OCI-LY1 (cell line): Measurements from ENCODE around the gene CETN3.
"Not testable (repeated sequence)": the region's sequence is repeated elsewhere in the genome, so short reads cannot be mapped to it uniquely, and the experiment has no call there.

ENCODE experiments used
- H2AFZ ChIP-seq: fragments of 200-600 bp; sonication (generic), shearing (Covaris generic); 2 replicates; pipeline ENCODE4 v1.6.0; 2014; ENCODE audit warnings: antibody characterized with exemption, mild to moderate bottlenecking, low read length
- H3F3A ChIP-seq: fragments of 200-600 bp; sonication (generic), shearing (Covaris generic); 2 replicates; pipeline ENCODE4 v1.6.0; 2014; ENCODE audit warnings: mild to moderate bottlenecking, antibody characterized with exemption, low read length, moderate library complexity; ENCODE audit not compliant: insufficient read depth
- H3K27ac ChIP-seq: fragments of 200-600 bp; sonication (generic); 2 replicates; pipeline ENCODE4 v1.5.1; 2014; ENCODE audit warnings: low read length, mixed run types, mild to moderate bottlenecking, low read depth; ENCODE audit not compliant: poor library complexity, severe bottlenecking
- H3K27me3 ChIP-seq: fragments of 200-600 bp; sonication (generic); 2 replicates; pipeline ENCODE4 v1.6.0; 2014; ENCODE audit warnings: antibody characterized with exemption, mild to moderate bottlenecking, low read length, moderate library complexity; ENCODE audit not compliant: insufficient read depth
- H3K36me3 ChIP-seq: fragments of 200-600 bp; sonication (generic); 2 replicates; pipeline ENCODE4 v1.6.1; 2014; ENCODE audit warnings: mild to moderate bottlenecking, antibody characterized with exemption, low read length, moderate library complexity, mixed read lengths; ENCODE audit not compliant: insufficient read depth
- H3K4me1 ChIP-seq: fragments of 200-600 bp; sonication (generic); 2 replicates; pipeline ENCODE4 v1.5.1; 2014; ENCODE audit warnings: mild to moderate bottlenecking, low read length, moderate library complexity; ENCODE audit not compliant: insufficient read depth, severe bottlenecking
- H3K4me2 ChIP-seq: fragments of 200-600 bp; sonication (generic), shearing (Covaris generic); 2 replicates; pipeline ENCODE4 v1.6.1; 2014; ENCODE audit warnings: low read length
- H3K4me3 ChIP-seq: fragments of 200-600 bp; sonication (generic); 2 replicates; pipeline ENCODE4 v1.5.1; 2014; ENCODE audit warnings: low read length, low read depth, mild to moderate bottlenecking, mixed read lengths; ENCODE audit not compliant: poor library complexity, severe bottlenecking
- H3K79me2 ChIP-seq: fragments of 200-600 bp; shearing (Covaris generic); 2 replicates; pipeline ENCODE4 v1.6.1; 2016; ENCODE audit warnings: mixed run types, low read length, mixed read lengths; ENCODE audit not compliant: insufficient read depth
- H3K9ac ChIP-seq: fragments of 200-600 bp; sonication (generic), shearing (Covaris generic); 2 replicates; pipeline ENCODE4 v1.6.1; 2014; ENCODE audit warnings: mild to moderate bottlenecking, low read length, mixed read lengths
- H3K9me2 ChIP-seq: fragments of 200-600 bp; sonication (generic), shearing (Covaris generic); 2 replicates; pipeline ENCODE4 v1.6.1; 2014; ENCODE audit warnings: low read depth, mild to moderate bottlenecking, low read length, mixed read lengths
- H3K9me3 ChIP-seq: fragments of 200-600 bp; shearing (Covaris generic); 2 replicates; pipeline ENCODE4 v1.6.1; 2014; ENCODE audit warnings: low read length, mixed read lengths
- H4K20me1 ChIP-seq: fragments of 200-600 bp; sonication (generic), shearing (Covaris generic); 2 replicates; pipeline ENCODE4 v1.6.0; 2016; ENCODE audit warnings: mild to moderate bottlenecking, low read length; ENCODE audit not compliant: insufficient read depth
- EZH2 ChIP-seq: fragments of 200-600 bp; sonication (generic), shearing (Covaris generic); IDR thresholded peaks from 2 replicates; pipeline ENCODE4 v1.8.0; 2017; ENCODE audit warnings: borderline replicate concordance, mixed run types, mild to moderate bottlenecking, antibody characterized with exemption, low read length, moderate library complexity, mixed read lengths
- TF ChIP-seq, protein P1 (sequence below): fragments of 200-600 bp; sonication (generic), shearing (Covaris generic); IDR thresholded peaks from 2 replicates; pipeline ENCODE4 v1.5.1; 2017; ENCODE audit warnings: mild to moderate bottlenecking, antibody characterized with exemption, low read length, moderate library complexity, mixed read lengths

CETN3 gene

DNA sequence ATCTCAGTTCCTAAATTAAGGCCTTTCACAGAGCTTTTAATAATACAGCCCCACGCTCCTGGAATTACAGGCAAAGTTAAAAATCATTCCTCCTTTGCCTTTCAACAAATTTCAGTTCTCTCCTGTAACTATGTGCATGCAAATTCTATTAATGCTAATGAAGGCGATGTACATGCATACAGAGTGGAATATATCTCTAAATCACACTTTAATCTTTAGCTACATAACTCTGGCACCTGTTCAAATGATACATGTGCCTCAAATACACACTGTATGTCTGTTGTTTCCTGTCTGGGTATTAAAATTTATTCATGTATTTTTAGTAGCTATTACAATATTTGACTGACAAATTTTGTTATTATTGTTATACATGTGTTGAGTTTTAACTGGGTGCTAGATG, 30.8 kb downstream of the CETN3 start:
- Histone ChIP-seq H3K79me2 (no peaks in the 10 kb centered on the region), H3K9me3 (no peaks in the 10 kb centered on the region), H3K9me2 (no peaks in the 10 kb centered on the region), H3K27ac (no peak overlapping the region), H4K20me1 (no peaks in the 10 kb centered on the region), H3F3A (no peaks in the 10 kb centered on the region), H3K9ac (no peak overlapping the region), H3K4me3 (no peak overlapping the region), H3K27me3 (no peaks in the 10 kb centered on the region), H3K4me2 (no peak overlapping the region), H3K36me3 (no peaks in the 10 kb centered on the region), H3K4me1 (no peaks in the 10 kb centered on the region), H2AFZ (no peak overlapping the region)
- TF ChIP-seq EZH2 = no peak
- TF ChIP-seq, protein P1, sequence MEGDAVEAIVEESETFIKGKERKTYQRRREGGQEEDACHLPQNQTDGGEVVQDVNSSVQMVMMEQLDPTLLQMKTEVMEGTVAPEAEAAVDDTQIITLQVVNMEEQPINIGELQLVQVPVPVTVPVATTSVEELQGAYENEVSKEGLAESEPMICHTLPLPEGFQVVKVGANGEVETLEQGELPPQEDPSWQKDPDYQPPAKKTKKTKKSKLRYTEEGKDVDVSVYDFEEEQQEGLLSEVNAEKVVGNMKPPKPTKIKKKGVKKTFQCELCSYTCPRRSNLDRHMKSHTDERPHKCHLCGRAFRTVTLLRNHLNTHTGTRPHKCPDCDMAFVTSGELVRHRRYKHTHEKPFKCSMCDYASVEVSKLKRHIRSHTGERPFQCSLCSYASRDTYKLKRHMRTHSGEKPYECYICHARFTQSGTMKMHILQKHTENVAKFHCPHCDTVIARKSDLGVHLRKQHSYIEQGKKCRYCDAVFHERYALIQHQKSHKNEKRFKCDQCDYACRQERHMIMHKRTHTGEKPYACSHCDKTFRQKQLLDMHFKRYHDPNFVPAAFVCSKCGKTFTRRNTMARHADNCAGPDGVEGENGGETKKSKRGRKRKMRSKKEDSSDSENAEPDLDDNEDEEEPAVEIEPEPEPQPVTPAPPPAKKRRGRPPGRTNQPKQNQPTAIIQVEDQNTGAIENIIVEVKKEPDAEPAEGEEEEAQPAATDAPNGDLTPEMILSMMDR = no peak

- H3K79me2 ChIP-seq, H3K9me2 ChIP-seq: not testable (repeated sequence)
These were observed 38.3 kb downstream of the CETN3 start for GRCh38 chr5:90371269-90371668.

DNA sequence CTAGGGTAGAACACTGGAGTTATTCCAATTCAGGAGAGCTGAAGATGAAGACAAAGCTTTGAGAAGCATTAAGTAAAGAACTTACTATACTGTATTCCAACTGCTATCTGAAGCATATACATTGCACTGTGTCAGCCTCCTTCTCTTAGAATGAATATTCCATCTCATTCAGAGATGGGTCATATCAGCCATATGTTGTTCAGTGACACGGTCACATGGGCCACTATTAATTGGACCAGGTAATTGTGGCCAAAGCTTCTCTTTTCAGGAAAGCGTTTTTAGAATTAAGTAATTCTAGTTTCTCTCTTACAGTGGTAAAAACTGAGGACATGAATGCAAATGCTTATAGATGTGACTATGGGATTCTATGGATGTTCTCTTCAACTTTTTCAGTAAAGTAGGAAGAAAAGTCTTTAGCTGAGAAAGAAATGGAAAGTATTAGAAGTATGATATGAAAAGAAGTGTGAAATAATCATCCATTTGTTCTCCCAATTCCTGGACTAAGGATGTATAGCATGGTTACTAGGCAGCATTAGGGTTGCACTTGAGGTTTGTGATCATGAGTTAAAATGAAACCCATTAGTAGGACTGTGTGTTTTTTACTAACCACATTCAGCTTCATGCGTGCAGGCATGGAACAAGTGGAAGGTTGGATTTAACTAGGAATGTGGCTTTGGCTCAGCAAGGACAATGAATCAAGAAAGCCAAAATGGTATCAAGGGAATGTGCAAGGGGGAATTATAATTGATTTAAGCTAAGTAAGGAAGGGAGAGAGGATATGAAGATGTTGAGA, 40.9 kb downstream of the CETN3 start:
- Histone ChIP-seq H3K27me3 (no peaks in the 10 kb centered on the region), H2AFZ (no peak overlapping the region), H3K4me2 (no peak overlapping the region), H3F3A (no peaks in the 10 kb centered on the region), H3K36me3 (no peaks in the 10 kb centered on the region), H3K9me2 (no peaks in the 10 kb centered on the region), H3K4me3 (no peak overlapping the region), H3K9ac (no peak overlapping the region), H3K79me2 (no peaks in the 10 kb centered on the region), H3K4me1 (no peaks in the 10 kb centered on the region), H4K20me1 (no peaks in the 10 kb centered on the region), H3K9me3 (no peaks in the 10 kb centered on the region), H3K27ac (no peak overlapping the region)
- no peak for TF ChIP-seq EZH2
- TF ChIP-seq, protein P1 = no peak

More at GRCh38 chr5:90371269-90371668, 38.3 kb downstream of the CETN3 start:
- not testable (repeated sequence) for H3F3A ChIP-seq, H4K20me1 ChIP-seq, H3K9ac ChIP-seq, H3K9me3 ChIP-seq, H3K27me3 ChIP-seq, H3K4me3 ChIP-seq, H3K4me1 ChIP-seq, H2AFZ ChIP-seq, H3K36me3 ChIP-seq, H3K27ac ChIP-seq, H3K4me2 ChIP-seq

DNA sequence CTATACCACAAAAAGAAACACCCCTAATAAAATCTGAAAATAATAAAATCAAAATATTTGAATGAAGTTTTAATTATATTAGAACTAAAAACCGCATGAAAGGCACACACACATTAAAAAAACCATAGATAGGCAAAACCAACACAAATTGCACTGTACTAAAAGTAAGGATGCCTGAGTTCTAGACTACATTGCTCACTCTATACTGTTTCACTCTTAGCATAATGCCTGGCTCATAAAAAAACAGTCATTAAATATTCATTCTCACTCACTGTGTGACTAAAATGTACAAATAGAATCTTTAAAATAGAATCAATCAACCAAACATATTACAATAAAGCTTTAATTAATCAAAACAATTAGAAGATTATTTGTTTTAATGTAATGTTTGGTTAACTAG, 41.7 kb downstream of the CETN3 start:
- Histone ChIP-seq H3F3A (no peaks in the 10 kb centered on the region), H3K27ac (no peak overlapping the region), H3K4me2 (no peak overlapping the region), H3K27me3 (no peaks in the 10 kb centered on the region), H3K36me3 (no peaks in the 10 kb centered on the region), H2AFZ (no peak overlapping the region), H3K9me3 (no peaks in the 10 kb centered on the region), H3K9me2 (no peaks in the 10 kb centered on the region), H3K4me1 (no peaks in the 10 kb centered on the region), H4K20me1 (no peaks in the 10 kb centered on the region), H3K4me3 (no peak overlapping the region), H3K79me2 (no peaks in the 10 kb centered on the region), H3K9ac (no peak overlapping the region)
- TF ChIP-seq, protein P1 = no peak
- no peak for TF ChIP-seq EZH2
